Fibroblast of lung (primary cell): ENCODE measurements around the gene SHROOM3.

ENCODE experiments used
- EZH2 ChIP-seq: IDR thresholded peaks from 2 replicates; pipeline ENCODE4 v1.5.1; 2012; ENCODE audit warnings: low read length, control low read depth, mild to moderate bottlenecking; ENCODE audit errors: missing control alignments
- TF ChIP-seq, protein P1 (sequence below), 2 donors: IDR thresholded peaks in 1 of 2; conservative IDR thresholded peaks in 1 of 2; 1 replicate in 1 of 2; 2 replicates in 1 of 2; pipeline ENCODE4 v1.5.1; 2011 to 2012; ENCODE audit warnings: low read length in 2 of 2, control low read depth in 1 of 2, inconsistent platforms in 1 of 2, low read depth in 1 of 2, mild to moderate bottlenecking in 1 of 2

DNA sequence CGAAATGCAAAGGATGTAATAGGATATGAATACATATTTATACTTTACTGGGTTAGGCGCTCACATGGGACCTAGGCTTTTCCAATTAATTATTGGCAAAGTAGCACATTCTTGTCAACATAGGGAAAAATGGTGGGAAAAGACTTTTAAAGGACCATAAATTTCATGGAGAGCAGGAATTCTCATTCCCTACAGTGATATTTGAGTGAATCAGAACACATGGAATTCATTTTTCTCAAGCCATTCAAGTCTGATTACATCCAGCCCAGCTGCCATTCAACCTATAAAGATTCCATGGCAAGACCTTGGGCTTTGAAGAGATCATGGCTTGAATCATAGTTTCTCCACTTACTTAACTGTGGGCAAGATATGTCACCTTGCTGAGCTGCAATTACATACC is 312.5 kb downstream of the SHROOM3 start:
- TF ChIP-seq, protein P1, sequence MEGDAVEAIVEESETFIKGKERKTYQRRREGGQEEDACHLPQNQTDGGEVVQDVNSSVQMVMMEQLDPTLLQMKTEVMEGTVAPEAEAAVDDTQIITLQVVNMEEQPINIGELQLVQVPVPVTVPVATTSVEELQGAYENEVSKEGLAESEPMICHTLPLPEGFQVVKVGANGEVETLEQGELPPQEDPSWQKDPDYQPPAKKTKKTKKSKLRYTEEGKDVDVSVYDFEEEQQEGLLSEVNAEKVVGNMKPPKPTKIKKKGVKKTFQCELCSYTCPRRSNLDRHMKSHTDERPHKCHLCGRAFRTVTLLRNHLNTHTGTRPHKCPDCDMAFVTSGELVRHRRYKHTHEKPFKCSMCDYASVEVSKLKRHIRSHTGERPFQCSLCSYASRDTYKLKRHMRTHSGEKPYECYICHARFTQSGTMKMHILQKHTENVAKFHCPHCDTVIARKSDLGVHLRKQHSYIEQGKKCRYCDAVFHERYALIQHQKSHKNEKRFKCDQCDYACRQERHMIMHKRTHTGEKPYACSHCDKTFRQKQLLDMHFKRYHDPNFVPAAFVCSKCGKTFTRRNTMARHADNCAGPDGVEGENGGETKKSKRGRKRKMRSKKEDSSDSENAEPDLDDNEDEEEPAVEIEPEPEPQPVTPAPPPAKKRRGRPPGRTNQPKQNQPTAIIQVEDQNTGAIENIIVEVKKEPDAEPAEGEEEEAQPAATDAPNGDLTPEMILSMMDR (conservative IDR thresholded peaks at IDR 0.05 in 1 of 2, IDR thresholded peaks at IDR 0.05 in 1 of 2; ENCODE audit: low read depth in 1 of 2, low read length in 2 of 2), result no peak
- no peak for TF ChIP-seq EZH2
